BLaER1 treated with 17β-estradiol and CSF1 and Interleukin-3, amounts not matched to agents 10 nM and 100 nM (cell line): ENCODE data around the gene ZBTB7C.

Experiments
- H3K27ac ChIP-seq, 11 experiments: shearing (Covaris generic); formaldehyde crosslinking; 2 replicates each; pipeline ENCODE4 v1.8.1; 2022
- H3K27me3 ChIP-seq, 11 experiments: shearing (Covaris generic); formaldehyde crosslinking; 2 replicates each; pipeline ENCODE4 v1.8.1; 2022
- H3K36me3 ChIP-seq, 11 experiments: shearing (Covaris generic); formaldehyde crosslinking; 2 replicates each; pipeline ENCODE4 v1.8.1; 2022
- H3K4me1 ChIP-seq, 10 experiments: shearing (Covaris generic); formaldehyde crosslinking; 2 replicates each; pipeline ENCODE4 v1.8.1; 2022
- H3K4me2 ChIP-seq, 11 experiments: shearing (Covaris generic); formaldehyde crosslinking; 2 replicates each; pipeline ENCODE4 v1.8.1; 2022
- H3K4me3 ChIP-seq, 10 experiments: shearing (Covaris generic); formaldehyde crosslinking; 2 replicates each; pipeline ENCODE4 v1.8.1; 2022
- H3K9ac ChIP-seq, 11 experiments: shearing (Covaris generic); formaldehyde crosslinking; 2 replicates each; pipeline ENCODE4 v1.8.1; 2022
- H3K9me3 ChIP-seq, 11 experiments: shearing (Covaris generic); formaldehyde crosslinking; replicated peaks in 1 of 11; 2 replicates each; pipeline ENCODE4 v1.8.1; 2022
- H4K20me1 ChIP-seq, 11 experiments: shearing (Covaris generic); formaldehyde crosslinking; 2 replicates each; pipeline ENCODE4 v1.8.1; 2022
- Cebpa-rat ChIP-seq, 11 experiments: shearing (Covaris generic); IDR thresholded peaks; 2 replicates each; pipeline ENCODE4 v1.8.1; 2022

ZBTB7C gene

GRCh38 chr18:48058486-48058885 is 350.7 kb downstream of the ZBTB7C start:
- Histone ChIP-seq H3K27ac (no peak overlapping the region), H3K36me3 (no peaks in the 10 kb centered on the region), H3K9ac (no peak overlapping the region), H3K4me2 (no peak overlapping the region), H3K4me1 (no peaks in the 10 kb centered on the region), H3K4me3 (no peak overlapping the region), H3K27me3 (no peaks in the 10 kb centered on the region; a peak in 1 of 22 replicates), H4K20me1 (no peaks in the 10 kb centered on the region), H3K9me3 (no peaks in the 10 kb centered on the region)
- no peak for TF ChIP-seq Cebpa-rat (IDR thresholded peaks at IDR 0.05)

DNA sequence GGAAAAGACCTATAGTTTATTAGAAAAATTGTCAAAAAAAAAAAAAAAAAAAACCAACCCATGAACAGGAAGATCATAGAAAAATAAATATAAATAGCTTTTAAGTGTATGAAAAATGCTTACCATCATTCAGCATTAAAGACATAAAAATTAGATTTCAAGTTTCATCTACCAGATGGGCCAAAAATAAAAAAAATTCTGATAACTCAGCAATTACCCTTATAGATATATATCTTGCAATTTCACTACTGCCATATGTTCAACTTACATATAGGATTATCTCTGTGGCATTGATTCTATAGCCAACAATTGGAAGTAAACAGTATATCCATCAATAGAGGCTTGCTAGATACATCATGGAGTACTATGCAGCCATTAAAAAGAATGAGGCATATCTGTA is 352.2 kb downstream of the ZBTB7C start:
- no peak overlapping the region for H3K27ac ChIP-seq
- no peaks in the 10 kb centered on the region for H3K4me1 ChIP-seq
- no peaks in the 10 kb centered on the region for H3K36me3 ChIP-seq
- no peak for TF ChIP-seq Cebpa-rat (IDR thresholded peaks at IDR 0.05)
- no peak overlapping the region for H3K9ac ChIP-seq
- H3K9me3 ChIP-seq: no peaks in the 10 kb centered on the region
- H3K4me3 ChIP-seq: no peak overlapping the region
- H3K27me3 ChIP-seq: no peaks in the 10 kb centered on the region; a peak in 1 of 22 replicates
- H4K20me1 ChIP-seq: no peaks in the 10 kb centered on the region
- H3K4me2 ChIP-seq: no peak overlapping the region

GRCh38 chr18:48055351-48055750 is 353.8 kb downstream of the ZBTB7C start:
- H3K4me1 ChIP-seq: no peaks in the 10 kb centered on the region
- no peaks in the 10 kb centered on the region; a peak in 1 of 22 replicates for H3K27me3 ChIP-seq

GRCh38 chr18:48053881-48054816 is 355.0 kb downstream of the ZBTB7C start:
- no peaks in the 10 kb centered on the region for H3K36me3 ChIP-seq
- no peaks in the 10 kb centered on the region; a peak in 1 of 22 replicates for H3K27me3 ChIP-seq
- H3K9ac ChIP-seq: no peak overlapping the region
- H3K4me1 ChIP-seq: no peaks in the 10 kb centered on the region
- H3K4me3 ChIP-seq: no peak overlapping the region
- H4K20me1 ChIP-seq: no peaks in the 10 kb centered on the region
- no peak overlapping the region for H3K4me2 ChIP-seq
- no peak overlapping the region for H3K27ac ChIP-seq
- H3K9me3 ChIP-seq: no peaks in the 10 kb centered on the region
- TF ChIP-seq Cebpa-rat (IDR thresholded peaks at IDR 0.05): no peak

More at GRCh38 chr18:48055351-48055750, 353.8 kb downstream of the ZBTB7C start:
- Histone ChIP-seq H3K4me3 (no peak overlapping the region), H3K36me3 (no peaks in the 10 kb centered on the region), H4K20me1 (no peaks in the 10 kb centered on the region), H3K9ac (no peak overlapping the region), H3K27ac (no peak overlapping the region), H3K4me2 (no peak overlapping the region), H3K9me3 (no peaks in the 10 kb centered on the region)
- TF ChIP-seq Cebpa-rat (IDR thresholded peaks at IDR 0.05): no peak

DNA sequence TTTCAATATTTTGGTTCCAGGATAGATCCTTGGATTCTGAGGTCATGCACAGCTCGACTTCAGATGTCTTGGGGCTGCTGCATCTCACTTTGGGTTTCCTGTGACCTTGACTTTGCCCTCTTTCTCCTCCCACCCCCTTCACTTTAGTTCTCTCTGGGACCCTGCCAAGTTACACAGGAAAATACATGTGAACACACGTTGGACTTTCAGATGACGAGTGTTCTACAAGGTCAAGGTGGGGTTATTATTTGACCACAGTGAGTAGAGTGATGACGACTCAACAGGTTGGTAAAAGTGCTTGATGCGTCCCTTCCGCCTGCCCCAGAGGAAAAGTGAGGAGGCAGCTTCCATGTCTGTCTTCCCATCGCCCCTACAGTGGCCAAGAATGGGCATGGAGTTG is 356.3 kb downstream of the ZBTB7C start:
- no peak overlapping the region for H3K4me3 ChIP-seq
- H3K9ac ChIP-seq: no peak overlapping the region
- H3K4me2 ChIP-seq: no peak overlapping the region
- H4K20me1 ChIP-seq: no peaks in the 10 kb centered on the region
- no peaks in the 10 kb centered on the region for H3K27me3 ChIP-seq
- H3K27ac ChIP-seq: no peak overlapping the region
- no peaks in the 10 kb centered on the region for H3K9me3 ChIP-seq
- TF ChIP-seq Cebpa-rat (IDR thresholded peaks at IDR 0.05): no peak
- H3K36me3 ChIP-seq: no peaks in the 10 kb centered on the region
- H3K4me1 ChIP-seq: no peaks in the 10 kb centered on the region

DNA sequence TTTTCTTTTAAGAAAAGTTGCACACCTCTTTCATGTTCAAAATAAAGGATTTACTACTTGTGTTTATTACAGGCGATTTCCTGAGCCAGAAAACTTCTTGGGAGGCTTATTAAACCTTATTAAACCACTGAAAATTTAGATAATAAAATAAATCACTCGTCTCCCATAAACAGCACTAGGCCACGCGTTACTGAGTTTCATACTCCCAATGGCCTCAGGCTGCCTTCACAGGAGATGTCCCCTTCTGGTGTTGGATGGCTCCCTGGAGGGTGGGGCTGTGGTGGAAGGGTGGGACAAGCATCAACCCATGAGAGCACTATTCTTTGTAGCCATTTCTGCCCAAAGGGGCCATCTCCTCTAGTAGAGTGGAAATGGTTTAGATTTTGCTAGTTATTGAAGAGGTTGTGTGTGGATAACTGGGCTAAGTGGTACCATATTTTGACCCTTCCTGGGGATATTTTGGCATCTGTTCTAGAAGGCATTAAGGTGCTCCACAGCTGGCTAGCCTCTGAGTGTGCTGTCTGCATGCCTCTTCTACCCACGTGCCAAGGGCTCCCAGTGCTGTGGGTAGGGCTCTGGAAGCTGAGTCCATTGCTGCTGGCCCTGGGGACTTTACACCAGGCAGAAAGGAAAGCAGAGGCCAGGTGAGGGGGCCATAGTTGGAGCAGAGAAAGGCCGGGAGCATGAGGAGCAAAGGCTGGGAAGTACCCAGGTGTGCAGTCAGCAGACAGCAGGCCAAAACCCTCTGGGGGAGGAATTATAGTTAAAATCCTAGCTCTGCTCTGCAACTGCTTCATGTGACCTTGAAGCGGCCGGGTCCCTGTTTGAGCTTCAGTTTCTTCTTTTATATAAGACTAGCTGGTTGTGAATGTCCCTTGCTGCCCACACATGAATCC is 357.0 kb downstream of the ZBTB7C start:
- H3K27ac ChIP-seq: no peak overlapping the region
- no peaks in the 10 kb centered on the region for H3K4me1 ChIP-seq
- H3K27me3 ChIP-seq: no peaks in the 10 kb centered on the region
- no peak overlapping the region for H3K4me2 ChIP-seq
- H4K20me1 ChIP-seq: no peaks in the 10 kb centered on the region
- no peak overlapping the region for H3K4me3 ChIP-seq
- H3K36me3 ChIP-seq: no peaks in the 10 kb centered on the region
- no peaks in the 10 kb centered on the region for H3K9me3 ChIP-seq
- no peak for TF ChIP-seq Cebpa-rat (IDR thresholded peaks at IDR 0.05)
- H3K9ac ChIP-seq: no peak overlapping the region

GRCh38 chr18:48050176-48050575 is 359.0 kb downstream of the ZBTB7C start:
- H3K9ac ChIP-seq: no peak overlapping the region
- TF ChIP-seq Cebpa-rat (IDR thresholded peaks at IDR 0.05): no peak
- no peak overlapping the region for H3K4me2 ChIP-seq
- no peak overlapping the region for H3K4me3 ChIP-seq
- H3K27me3 ChIP-seq: no peaks in the 10 kb centered on the region
- no peaks in the 10 kb centered on the region for H3K4me1 ChIP-seq
- no peak overlapping the region for H3K27ac ChIP-seq
- H3K36me3 ChIP-seq: no peaks in the 10 kb centered on the region
- no peaks in the 10 kb centered on the region for H4K20me1 ChIP-seq
- H3K9me3 ChIP-seq: peaks cover 0 to 8% (median 0%) of the 10 kb centered on the region in 11 experiments; a peak in 2 of 22 replicates

GRCh38 chr18:48049757-48050156 is 359.4 kb downstream of the ZBTB7C start:
- H3K9ac ChIP-seq: no peak overlapping the region
- H3K4me2 ChIP-seq: no peak overlapping the region
- no peak for TF ChIP-seq Cebpa-rat (IDR thresholded peaks at IDR 0.05)
- H4K20me1 ChIP-seq: no peaks in the 10 kb centered on the region
- H3K9me3 ChIP-seq: peaks cover 0 to 9% (median 0%) of the 10 kb centered on the region in 11 experiments; a peak in 2 of 22 replicates
- no peaks in the 10 kb centered on the region for H3K27me3 ChIP-seq
- H3K36me3 ChIP-seq: no peaks in the 10 kb centered on the region
- no peak overlapping the region for H3K27ac ChIP-seq
- no peaks in the 10 kb centered on the region for H3K4me1 ChIP-seq
- no peak overlapping the region for H3K4me3 ChIP-seq

DNA sequence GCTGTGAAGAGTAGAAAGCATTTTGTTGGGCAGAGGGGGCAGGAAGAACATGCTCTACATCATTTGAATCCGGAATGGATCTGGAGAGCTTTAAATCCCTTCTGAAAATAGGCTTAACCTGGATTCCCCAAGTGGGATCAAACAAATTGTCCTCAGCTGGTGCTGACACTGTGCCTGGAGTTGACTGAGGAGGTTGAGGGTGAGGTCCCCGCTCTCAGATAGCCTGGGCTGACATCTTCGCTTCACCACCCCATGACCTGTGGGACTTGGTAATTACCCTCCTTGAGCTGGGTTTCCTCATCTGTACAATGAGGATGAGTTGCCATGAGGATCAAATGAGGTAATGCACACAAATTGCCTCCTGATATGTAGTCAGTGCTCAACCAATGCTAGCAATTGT is 360.9 kb downstream of the ZBTB7C start:
- H3K27me3 ChIP-seq: no peaks in the 10 kb centered on the region
- H3K4me3 ChIP-seq: no peak overlapping the region
- TF ChIP-seq Cebpa-rat (IDR thresholded peaks at IDR 0.05): no peak
- H3K9me3 ChIP-seq: peaks cover 0 to 12% (median 3%) of the 10 kb centered on the region in 11 experiments; a peak in 10 of 22 replicates
- H3K4me2 ChIP-seq: no peak overlapping the region
- no peak overlapping the region for H3K27ac ChIP-seq
- H4K20me1 ChIP-seq: no peaks in the 10 kb centered on the region
- H3K9ac ChIP-seq: no peak overlapping the region
- H3K36me3 ChIP-seq: no peaks in the 10 kb centered on the region
- H3K4me1 ChIP-seq: no peaks in the 10 kb centered on the region
